Esophagus muscularis mucosa (tissue), 4 donors: ENCODE measurements around the gene RBM46.

Source experiments
- CTCF ChIP-seq, 3 experiments: fragments of 200-600 bp in 2 of 3; fragments of 450-650 bp in 1 of 3; sonication (generic) in 2 of 3; IDR thresholded peaks; one replicate each; pipeline ENCODE4 v1.5.1; 2017 to 2019; ENCODE audit warnings: antibody characterized with exemption in 3 of 3, mild to moderate bottlenecking in 2 of 3, moderate library complexity in 1 of 3
- EP300 ChIP-seq: sonication (generic); formaldehyde crosslinking; IDR thresholded peaks from one replicate; pipeline ENCODE4 v1.6.1; 2017; ENCODE audit warnings: antibody characterized with exemption
- POLR2A ChIP-seq: fragments of 450-650 bp; IDR thresholded peaks from one replicate; pipeline ENCODE4 v1.6.1; 2017; ENCODE audit warnings: antibody characterized with exemption, moderate library complexity, mild to moderate bottlenecking, low read depth
- POLR2AphosphoS5 ChIP-seq, 2 donors: sonication (generic); formaldehyde crosslinking; IDR thresholded peaks; one replicate each; pipeline ENCODE4 v1.6.1; 2017; ENCODE audit warnings: antibody characterized with exemption in 2 of 2

GRCh38 chr4:154836030-154836429 lies 55.0 kb downstream of the RBM46 start:
- TF ChIP-seq CTCF (IDR thresholded peaks at IDR 0.05): no peak
- TF ChIP-seq POLR2A: no peak
- TF ChIP-seq EP300: no peak
- no peak for TF ChIP-seq POLR2AphosphoS5 (IDR thresholded peaks at IDR 0.05)
